DOHH2 (cell line): ENCODE results near the gene STX16.

ENCODE experiments used
- H3F3A ChIP-seq: fragments of 200-600 bp; sonication (generic), shearing (Covaris generic); 2 replicates; pipeline ENCODE4 v1.6.0; 2016; ENCODE audit warnings: antibody characterized with exemption, mild to moderate bottlenecking; ENCODE audit not compliant: control insufficient read depth, insufficient read depth
- H3K27ac ChIP-seq: fragments of 200-600 bp; sonication (generic); 2 replicates; pipeline ENCODE4 v1.5.1; 2014; ENCODE audit warnings: low read depth, mild to moderate bottlenecking, low read length, moderate library complexity
- H3K27me3 ChIP-seq: fragments of 200-600 bp; sonication (generic); 2 replicates; pipeline ENCODE4 v1.6.1; 2014; ENCODE audit warnings: mild to moderate bottlenecking, low read length, mixed read lengths; ENCODE audit not compliant: control insufficient read depth
- H3K36me3 ChIP-seq: fragments of 200-600 bp; sonication (generic); 2 replicates; pipeline ENCODE4 v1.6.1; 2014; ENCODE audit warnings: mild to moderate bottlenecking, low read length, moderate library complexity, mixed read lengths; ENCODE audit not compliant: control insufficient read depth
- H3K4me1 ChIP-seq: fragments of 200-600 bp; sonication (generic); 2 replicates; pipeline ENCODE4 v1.6.1; 2014; ENCODE audit warnings: mild to moderate bottlenecking, low read length, mixed read lengths; ENCODE audit not compliant: control insufficient read depth
- H3K4me2 ChIP-seq: fragments of 200-600 bp; sonication (generic); 2 replicates; pipeline ENCODE4 v1.6.0; 2014; ENCODE audit warnings: mild to moderate bottlenecking, low read length, moderate library complexity
- H3K4me3 ChIP-seq: fragments of 200-600 bp; sonication (generic); 2 replicates; pipeline ENCODE4 v1.5.1; 2014; ENCODE audit warnings: mild to moderate bottlenecking, low read length, mixed read lengths
- H3K79me2 ChIP-seq: fragments of 200-600 bp; sonication (generic); 2 replicates; pipeline ENCODE4 v1.6.1; 2014; ENCODE audit warnings: mild to moderate bottlenecking, low read length, mixed read lengths; ENCODE audit not compliant: control insufficient read depth
- H3K9me2 ChIP-seq: fragments of 200-600 bp; sonication (generic); replicated peaks from 2 replicates; pipeline ENCODE4 v1.6.1; 2014; ENCODE audit warnings: mild to moderate bottlenecking, low read length, mixed read lengths; ENCODE audit not compliant: control insufficient read depth
- H3K9me3 ChIP-seq: fragments of 200-600 bp; sonication (generic); 2 replicates; pipeline ENCODE4 v1.6.1; 2014; ENCODE audit warnings: antibody characterized with exemption, low read length, mixed read lengths; ENCODE audit not compliant: control insufficient read depth, insufficient read depth
- H4K20me1 ChIP-seq: fragments of 200-600 bp; sonication (generic); 2 replicates; pipeline ENCODE4 v1.6.0; 2014; ENCODE audit warnings: low read depth, mild to moderate bottlenecking, antibody characterized with exemption, low read length, moderate library complexity; ENCODE audit not compliant: control insufficient read depth, insufficient read depth
- CTCF ChIP-seq: fragments of 200-600 bp; sonication (generic); IDR thresholded peaks from one replicate; pipeline ENCODE4 v1.5.1; 2014; ENCODE audit warnings: antibody characterized with exemption, mild to moderate bottlenecking, low read depth, low read length; ENCODE audit not compliant: poor library complexity, severe bottlenecking
- EZH2phosphoT487 ChIP-seq: fragments of 200-600 bp; sonication (generic); IDR thresholded peaks from 2 replicates; pipeline ENCODE4 v1.6.1; 2017; ENCODE audit warnings: borderline replicate concordance, mild to moderate bottlenecking, antibody characterized with exemption, low read length, moderate library complexity, mixed read lengths

The STX16 gene

GRCh38 chr20:58649288-58650180, 1.5 kb upstream of the STX16 start:
- Histone ChIP-seq H3F3A (no peaks in the 10 kb centered on the region), H3K9me2 (no peaks in the 10 kb centered on the region), H3K4me1 (peaks cover 28% of the 10 kb centered on the region), H3K27me3 (peaks cover 12% of the 10 kb centered on the region), H4K20me1 (peaks cover 16% of the 10 kb centered on the region), H3K79me2 (peaks cover 35% of the 10 kb centered on the region), H3K36me3 (peaks cover 29% of the 10 kb centered on the region), H3K4me3 (peak overlapping the region; percentile 86), H3K9me3 (no peaks in the 10 kb centered on the region), H3K27ac (no peak overlapping the region), H3K4me2 (peak overlapping the region; percentile 69)
- TF ChIP-seq CTCF, result no peak
- no peak for TF ChIP-seq EZH2phosphoT487

- H3K4me1 ChIP-seq, result peaks cover 33% of the 10 kb centered on the region
- no peaks in the 10 kb centered on the region for H3K9me2 ChIP-seq
- H3K79me2 ChIP-seq, result peaks cover 42% of the 10 kb centered on the region
- peaks cover 10% of the 10 kb centered on the region for H3K27me3 ChIP-seq
- peak overlapping the region; percentile 86 for H3K4me3 ChIP-seq
- peaks cover 36% of the 10 kb centered on the region for H3K36me3 ChIP-seq
- TF ChIP-seq CTCF, result peak; percentile 95
- no peak for TF ChIP-seq EZH2phosphoT487
- H3K27ac ChIP-seq, result peak overlapping the region; percentile 66
- H3K9me3 ChIP-seq, result no peaks in the 10 kb centered on the region
- no peaks in the 10 kb centered on the region for H3F3A ChIP-seq
- peak overlapping the region; percentile 69 for H3K4me2 ChIP-seq
- peaks cover 18% of the 10 kb centered on the region for H4K20me1 ChIP-seq
These were observed 805 bp upstream of the STX16 start for GRCh38 chr20:58650181-58650775.

GRCh38 chr20:58651559-58651945, 469 bp downstream of the STX16 start:
- no peaks in the 10 kb centered on the region for H3K9me2 ChIP-seq
- peak overlapping the region; percentile 66 for H3K27ac ChIP-seq
- H3K36me3 ChIP-seq, result peaks cover 43% of the 10 kb centered on the region
- H3K4me3 ChIP-seq, result peak overlapping the region; percentile 86
- H3K9me3 ChIP-seq, result no peaks in the 10 kb centered on the region
- no peaks in the 10 kb centered on the region for H3F3A ChIP-seq
- H3K79me2 ChIP-seq, result peaks cover 55% of the 10 kb centered on the region
- no peak for TF ChIP-seq CTCF
- TF ChIP-seq EZH2phosphoT487, result no peak
- peak overlapping the region; percentile 69 for H3K4me2 ChIP-seq
- peaks cover 40% of the 10 kb centered on the region for H3K4me1 ChIP-seq
- peaks cover 25% of the 10 kb centered on the region for H4K20me1 ChIP-seq
- peaks cover 4% of the 10 kb centered on the region; the same call in 1 of the 2 replicates for H3K27me3 ChIP-seq
